ENCODE results near the gene EXOC7. TPM values are rescaled to one million over a fixed set of nuclear protein-coding genes. Genes with fewer than 3 reads are reported as not detected.

Gene EXOC7
- total and polyA plus RNA-seq, 2 of the 8 experiments (the other 6 are each of a cell fraction or from before 2014, with no cell fraction given) = 77.1 to 92.6 TPM

GRCh38 chr17:76139801-76140660 is 36.4 kb upstream of the EXOC7 start (continued):
- TF ChIP-seq KDM4A (IDR thresholded peaks at IDR 0.05; ENCODE audit: low read depth, low read length, severe bottlenecking) (no peak), BACH1 (IDR thresholded peaks at IDR 0.05; ENCODE audit: low read length) (peak; percentile 41; the same call in 1 of the 2 replicates), CREB1 (IDR thresholded peaks at IDR 0.05) (peak; percentile 38; the same call in 1 of the 2 replicates), CHD2 (IDR thresholded peaks at IDR 0.05; ENCODE audit: low read length) (no peak), EP300 (IDR thresholded peaks at IDR 0.05; ENCODE audit: borderline replicate concordance in 1 of 2, low read depth in 2 of 2, low read length in 2 of 2) (no peak)

Measured in H1 (cell line).